GM19240 (cell line): ENCODE results near the gene HADHB.
"Not testable (repeated sequence)": the region's sequence is repeated elsewhere in the genome, so short reads cannot be mapped to it uniquely, and the experiment has no call there.

ENCODE experiments used
- DNase-seq: peaks from one replicate; pipeline ENCODE4 v3.0.0; 2011; ENCODE audit warnings: low spot score; ENCODE audit not compliant: insufficient read length

The HADHB gene

GRCh38 chr2:26327291-26328272, 82.8 kb downstream of the HADHB start:
- DNase-seq = no peak

GRCh38 chr2:26329083-26329482, 84.3 kb downstream of the HADHB start:
- not testable (repeated sequence) for DNase-seq

DNA sequence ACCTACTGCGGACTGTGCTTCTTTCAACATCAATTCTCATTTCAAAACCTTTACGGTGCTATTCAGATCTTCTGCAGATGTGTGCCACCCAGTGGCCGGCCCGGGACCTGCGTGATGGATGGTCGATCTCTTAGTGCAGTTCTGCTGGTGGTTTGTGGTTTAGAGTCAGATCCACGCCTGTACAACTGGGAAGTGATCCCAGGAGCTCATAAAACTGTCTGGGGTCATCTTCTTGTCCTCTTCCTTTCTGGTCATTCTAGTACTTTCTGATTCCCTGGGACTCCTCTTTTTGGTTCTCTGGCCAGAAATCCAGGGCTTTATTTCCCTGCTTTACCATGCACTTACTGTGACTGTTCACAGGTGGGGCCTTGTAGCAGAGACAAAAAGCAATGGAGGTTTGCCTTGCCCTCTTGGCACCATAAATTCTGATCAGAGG, 85.4 kb downstream of the HADHB start:
- peak; percentile 66 for DNase-seq

GRCh38 chr2:26330604-26331003, 85.9 kb downstream of the HADHB start:
- no peak for DNase-seq

DNA sequence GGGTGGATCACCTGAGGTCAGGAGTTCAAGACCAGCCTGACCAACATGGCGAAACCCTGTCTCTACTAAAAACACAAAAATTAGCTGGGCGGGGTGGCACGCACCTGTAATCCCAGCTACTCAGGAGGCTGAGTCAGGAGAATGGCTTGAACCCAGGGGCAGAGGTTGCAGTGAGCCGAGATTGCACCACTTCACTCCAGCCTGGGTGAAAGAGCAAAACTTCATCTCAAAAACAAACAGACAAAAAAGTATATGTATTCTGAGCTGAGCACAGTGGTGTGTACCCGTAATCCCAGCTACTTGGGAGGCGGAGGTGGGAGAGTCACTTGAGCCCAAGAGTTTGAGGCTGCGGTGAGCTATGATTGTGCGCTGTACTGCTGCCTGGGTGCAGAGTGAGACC, 86.6 kb downstream of the HADHB start:
- not testable (repeated sequence) for DNase-seq

- DNase-seq = no peak
These were observed 88.6 kb downstream of the HADHB start for GRCh38 chr2:26333293-26333692.

DNA sequence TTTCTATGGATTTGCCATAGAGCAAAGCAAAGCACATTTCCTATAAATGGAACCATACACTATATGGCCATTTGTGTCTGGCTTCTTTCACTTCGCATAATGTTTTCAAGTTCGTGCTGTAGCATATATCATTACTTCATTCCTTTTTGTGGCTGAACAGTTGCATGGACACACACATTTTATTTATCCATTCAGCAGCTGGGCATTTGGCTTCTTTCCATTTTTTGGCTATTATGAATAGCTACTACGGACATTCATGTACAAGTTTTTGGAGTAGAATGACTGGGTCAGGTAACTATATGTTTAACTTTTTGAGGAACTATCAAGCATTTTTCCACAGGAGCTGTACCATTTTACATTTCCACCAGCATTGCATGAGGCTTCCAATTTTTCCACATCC, 90.5 kb downstream of the HADHB start:
- DNase-seq = no peak

DNA sequence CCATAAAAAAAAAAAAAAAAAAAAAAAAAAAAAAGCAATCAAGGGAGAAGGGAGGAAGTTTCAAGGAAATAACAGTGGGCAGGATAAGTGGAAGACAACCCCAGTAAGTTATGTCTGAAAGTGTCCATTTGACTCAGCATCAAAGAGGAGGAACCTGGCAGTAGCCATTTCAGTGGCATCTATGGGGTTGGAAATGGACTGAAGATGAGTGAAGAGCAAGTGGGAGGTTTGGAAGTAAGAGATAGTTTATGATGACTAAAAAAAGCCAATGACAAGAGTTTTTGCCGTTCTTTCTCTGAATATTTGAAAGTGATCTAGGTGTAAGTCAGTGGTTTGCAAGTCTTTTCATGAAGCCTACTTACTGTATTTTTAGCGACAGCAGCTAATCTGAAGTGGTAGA, 92.0 kb downstream of the HADHB start:
- no peak for DNase-seq

GRCh38 chr2:26337298-26337697, 92.6 kb downstream of the HADHB start:
- DNase-seq = no peak
